HG02623 (cell line): ENCODE data around the gene RBL1.
"Not testable (repeated sequence)": the region's sequence is repeated elsewhere in the genome, so short reads cannot be mapped to it uniquely, and the experiment has no call there.

Experiments used
- ATAC-seq: cut with Tn5 transposase; IDR thresholded peaks from one replicate; pipeline ENCODE4 v1.9.1; 2021; ENCODE audit warnings: moderate library complexity; ENCODE audit not compliant: unreplicated experiment

Gene RBL1

GRCh38 chr20:36998652-36999051 is 97.1 kb downstream of the RBL1 start:
- ATAC-seq: no peak

- ATAC-seq: no peak
These were observed 98.7 kb downstream of the RBL1 start for GRCh38 chr20:36997121-36997520.

GRCh38 chr20:36994221-36994620 is 101.6 kb downstream of the RBL1 start:
- ATAC-seq: not testable (repeated sequence)

GRCh38 chr20:36992802-36993334 is 102.9 kb downstream of the RBL1 start:
- no peak for ATAC-seq

- no peak for ATAC-seq
These were observed 104.1 kb downstream of the RBL1 start for GRCh38 chr20:36991703-36992102.

- ATAC-seq: no peak
These were observed 106.0 kb downstream of the RBL1 start for GRCh38 chr20:36989797-36990196.

GRCh38 chr20:36988494-36988966 is 107.3 kb downstream of the RBL1 start:
- no peak for ATAC-seq

- ATAC-seq: no peak
These were observed 111.5 kb downstream of the RBL1 start for GRCh38 chr20:36984257-36984638.

GRCh38 chr20:36975099-36975818 is 120.5 kb downstream of the RBL1 start:
- no peak for ATAC-seq

GRCh38 chr20:36974660-36975059 is 121.1 kb downstream of the RBL1 start:
- no peak for ATAC-seq

GRCh38 chr20:36971103-36971502 is 124.7 kb downstream of the RBL1 start:
- no peak for ATAC-seq

GRCh38 chr20:36969478-36970186 is 126.2 kb downstream of the RBL1 start:
- no peak for ATAC-seq

- ATAC-seq: no peak
These were observed 126.7 kb downstream of the RBL1 start for GRCh38 chr20:36969051-36969450.

GRCh38 chr20:36967636-36968035 is 128.2 kb downstream of the RBL1 start:
- ATAC-seq: no peak

GRCh38 chr20:36966965-36967364 is 128.8 kb downstream of the RBL1 start:
- not testable (repeated sequence) for ATAC-seq

GRCh38 chr20:36962354-36962941 is 133.3 kb downstream of the RBL1 start:
- not testable (repeated sequence) for ATAC-seq

GRCh38 chr20:36959242-36959641 is 136.6 kb downstream of the RBL1 start:
- no peak for ATAC-seq

GRCh38 chr20:36957875-36958667 is 137.7 kb downstream of the RBL1 start:
- no peak for ATAC-seq

- no peak for ATAC-seq
These were observed 139.1 kb downstream of the RBL1 start for GRCh38 chr20:36956674-36957073.

- no peak for ATAC-seq
These were observed 139.8 kb downstream of the RBL1 start for GRCh38 chr20:36956016-36956415.
